NCI-H345 treated with DMSO at 0.1 percent for 48 hours (cell line): Measurements from ENCODE around the gene MORF4L2.

ENCODE experiments used
- DNase-seq: peaks from one replicate; lab custom pipeline; 2025; ENCODE audit not compliant: unreplicated experiment; lab: John Stamatoyannopoulos, UW

The MORF4L2 gene, protein sequence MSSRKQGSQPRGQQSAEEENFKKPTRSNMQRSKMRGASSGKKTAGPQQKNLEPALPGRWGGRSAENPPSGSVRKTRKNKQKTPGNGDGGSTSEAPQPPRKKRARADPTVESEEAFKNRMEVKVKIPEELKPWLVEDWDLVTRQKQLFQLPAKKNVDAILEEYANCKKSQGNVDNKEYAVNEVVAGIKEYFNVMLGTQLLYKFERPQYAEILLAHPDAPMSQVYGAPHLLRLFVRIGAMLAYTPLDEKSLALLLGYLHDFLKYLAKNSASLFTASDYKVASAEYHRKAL

DNA sequence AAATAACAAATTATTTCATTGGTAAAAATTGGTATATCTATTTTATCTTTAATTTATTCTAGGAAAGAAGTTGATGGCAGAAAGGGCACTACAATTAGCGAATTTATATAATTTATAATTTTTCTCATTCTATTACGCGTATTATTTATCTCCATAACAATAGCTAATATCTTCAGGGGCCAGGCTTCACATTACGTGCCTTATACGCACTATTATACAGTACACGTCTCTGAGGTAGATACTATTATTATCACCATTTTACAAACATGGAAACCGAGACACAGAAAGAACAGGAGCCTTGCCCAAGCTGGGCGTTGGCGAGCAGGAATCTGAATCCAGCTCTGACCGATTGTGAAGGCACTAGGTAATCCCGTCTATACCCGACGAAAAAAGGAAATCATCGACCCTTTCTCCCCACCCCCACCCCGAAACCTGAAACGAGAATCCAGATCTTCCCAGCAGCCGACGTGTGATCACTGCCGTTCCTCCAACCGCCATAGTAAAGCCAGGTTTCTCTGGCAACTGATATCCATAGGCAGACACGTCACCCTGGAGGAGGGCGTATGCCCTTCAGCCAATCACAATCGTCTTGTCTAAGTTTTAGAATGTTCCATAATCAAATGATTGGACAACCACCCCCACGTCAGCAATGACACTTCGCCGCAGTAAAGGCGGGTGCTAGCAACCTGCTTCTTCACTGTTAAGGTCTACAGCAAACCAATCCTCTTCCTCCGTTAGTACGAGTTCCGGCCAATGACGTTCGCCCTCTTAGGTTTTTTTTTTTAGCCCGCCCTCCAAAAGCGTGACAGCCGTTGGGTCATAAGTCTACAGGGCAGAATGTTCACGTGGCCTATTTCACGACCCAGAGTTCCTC is at the start of gene MORF4L2:
Gene MORF4L2, minus strand, starts transcription at position 501 of the 874 bp plus-strand sequence. CDS start 9,672 bp downstream, outside the sequence.
- peak; percentile 93 for DNase-seq

- DNase-seq: no peak
These were observed 47.7 kb upstream of the MORF4L2 start for GRCh38 chrX:103734125-103734760.

- no peak for DNase-seq
These were observed 46.5 kb upstream of the MORF4L2 start for GRCh38 chrX:103733017-103733416.

- no peak for DNase-seq
These were observed 44.4 kb upstream of the MORF4L2 start for GRCh38 chrX:103730796-103731493.

- no peak for DNase-seq
These were observed 43.8 kb upstream of the MORF4L2 start for GRCh38 chrX:103730147-103730795.

DNA sequence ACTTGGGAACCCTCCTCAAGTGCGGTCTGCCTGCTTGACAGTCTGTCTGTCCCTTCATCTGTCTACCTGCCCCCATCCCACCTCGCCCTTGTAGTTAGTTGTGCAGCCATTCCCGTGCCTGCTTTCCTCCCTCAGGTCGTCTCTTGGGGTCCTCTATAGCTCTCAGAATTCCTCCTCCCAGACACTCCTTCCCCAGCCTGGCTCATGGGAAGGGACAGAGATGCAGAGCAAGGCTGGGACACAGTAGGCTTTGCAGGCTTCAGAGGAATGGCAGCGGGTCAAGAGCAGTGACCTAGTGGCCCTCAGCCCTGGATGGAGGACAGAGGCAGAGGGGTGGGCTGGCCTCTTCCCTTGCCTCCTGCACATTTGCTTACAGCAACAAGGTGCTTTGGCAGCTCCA is 42.5 kb upstream of the MORF4L2 start:
- no peak for DNase-seq

DNA sequence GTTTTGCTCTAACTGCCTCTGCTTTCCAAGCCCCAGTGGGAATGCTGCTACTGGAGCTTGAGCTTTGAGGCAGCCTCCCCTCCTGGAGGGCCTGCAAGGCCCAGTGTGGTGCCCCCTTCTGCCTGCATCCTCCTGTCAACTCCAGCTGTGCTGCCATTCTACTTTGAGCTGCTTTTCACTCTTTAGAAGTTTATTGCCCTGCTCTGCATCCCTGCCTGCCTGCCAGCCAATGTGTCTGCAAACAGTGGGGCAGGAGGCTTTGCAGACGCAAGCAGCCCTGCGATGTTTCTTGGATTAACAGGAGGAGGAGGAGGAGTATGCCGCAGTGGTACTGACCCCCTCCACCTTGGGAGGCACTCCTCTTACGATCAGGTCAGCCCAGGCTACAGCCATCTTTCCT is 40.6 kb upstream of the MORF4L2 start:
- DNase-seq: peak; percentile 10

- peak; percentile 23 for DNase-seq
These were observed 40.0 kb upstream of the MORF4L2 start for GRCh38 chrX:103726477-103726876.

GRCh38 chrX:103722505-103722904 is 36.0 kb upstream of the MORF4L2 start:
- DNase-seq: no peak

- no peak for DNase-seq
These were observed 31.6 kb upstream of the MORF4L2 start for GRCh38 chrX:103718120-103718519.

DNA sequence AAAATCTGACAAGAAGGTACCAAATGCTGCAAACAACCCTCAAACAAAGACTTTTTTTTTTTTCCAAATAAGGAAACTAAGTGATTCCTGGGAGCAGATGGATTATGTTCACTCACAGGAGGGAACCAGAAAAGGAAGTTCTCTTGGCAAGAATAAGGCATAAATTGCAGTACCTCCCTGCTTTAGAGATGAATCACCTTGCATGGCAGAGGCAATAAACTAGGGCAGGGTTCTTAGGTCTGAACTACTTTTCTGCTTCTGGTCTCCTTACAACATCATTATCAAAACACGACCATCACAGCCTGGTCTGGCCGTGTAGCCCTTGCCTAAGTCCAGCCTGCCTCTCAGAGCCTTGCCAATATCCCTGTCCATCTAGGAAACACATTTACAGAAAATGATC is 30.5 kb upstream of the MORF4L2 start:
- DNase-seq: no peak

DNA sequence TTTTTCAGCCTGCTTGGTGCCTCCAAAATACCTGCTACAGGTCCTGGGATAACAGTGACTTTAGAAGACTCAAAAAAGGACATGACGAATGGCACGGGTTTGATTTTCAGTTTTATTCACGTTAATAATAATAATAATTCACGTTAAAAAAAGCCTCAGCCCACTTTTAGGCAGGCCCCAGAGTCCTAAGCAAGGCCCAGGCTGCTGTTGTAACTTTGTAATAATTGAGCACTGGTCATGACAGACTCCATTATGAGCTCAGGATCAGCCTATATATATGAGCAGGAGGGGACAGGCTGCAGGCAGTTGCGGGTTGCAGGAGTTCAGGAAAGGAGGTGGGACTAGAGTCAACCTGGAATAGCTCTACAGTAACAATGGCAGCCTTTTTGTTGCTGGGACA is 24.1 kb upstream of the MORF4L2 start, which contains the start of gene TMEM31:
Gene TMEM31, plus strand, starts transcription at position 301 of the 400 bp plus-strand sequence. CDS start 1,350 bp downstream, outside the sequence.
- DNase-seq: no peak

GRCh38 chrX:103704863-103705262 is 18.4 kb upstream of the MORF4L2 start:
- DNase-seq: no peak

DNA sequence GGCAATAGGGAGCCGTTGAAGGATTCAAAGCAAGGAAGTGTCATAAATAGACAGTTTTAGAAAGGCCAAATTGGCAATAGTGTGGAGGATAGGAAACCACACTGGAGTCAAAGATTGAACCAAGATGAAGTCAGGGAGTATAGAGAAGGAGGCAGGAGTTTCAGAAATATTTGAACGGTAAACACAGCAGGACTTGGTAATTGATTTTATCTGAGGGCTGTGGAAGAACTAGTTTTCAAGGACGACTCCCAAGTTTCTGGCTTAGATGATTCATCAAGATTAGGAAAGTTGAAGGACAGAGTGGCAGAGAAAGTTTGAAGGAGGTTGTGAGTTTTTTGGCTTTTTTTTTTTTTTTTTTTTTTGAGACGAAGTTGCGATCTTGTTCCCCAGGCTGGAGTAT is 12.7 kb upstream of the MORF4L2 start:
- no peak for DNase-seq

GRCh38 chrX:103697687-103698086 is 11.2 kb upstream of the MORF4L2 start:
- no peak for DNase-seq

DNA sequence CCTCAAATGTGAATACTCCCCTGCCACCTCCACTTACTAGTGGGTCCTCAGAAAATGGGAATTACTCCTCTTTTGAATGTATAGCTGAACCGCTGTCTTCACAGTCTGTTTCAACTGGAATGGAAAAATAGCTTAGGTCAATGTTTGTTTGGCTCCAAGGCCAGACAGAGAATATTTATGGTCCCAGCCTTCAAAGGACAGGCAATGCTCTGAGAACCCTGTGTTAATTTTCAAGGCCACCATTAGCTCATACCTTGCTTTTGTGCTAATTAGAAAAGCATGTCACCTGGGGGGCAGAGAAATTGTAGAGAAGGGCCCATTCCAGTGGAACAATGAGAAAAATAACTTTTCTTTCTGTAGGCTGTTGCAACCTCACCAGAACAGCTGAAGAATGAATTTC is 4.6 kb upstream of the MORF4L2 start:
- no peak for DNase-seq

DNA sequence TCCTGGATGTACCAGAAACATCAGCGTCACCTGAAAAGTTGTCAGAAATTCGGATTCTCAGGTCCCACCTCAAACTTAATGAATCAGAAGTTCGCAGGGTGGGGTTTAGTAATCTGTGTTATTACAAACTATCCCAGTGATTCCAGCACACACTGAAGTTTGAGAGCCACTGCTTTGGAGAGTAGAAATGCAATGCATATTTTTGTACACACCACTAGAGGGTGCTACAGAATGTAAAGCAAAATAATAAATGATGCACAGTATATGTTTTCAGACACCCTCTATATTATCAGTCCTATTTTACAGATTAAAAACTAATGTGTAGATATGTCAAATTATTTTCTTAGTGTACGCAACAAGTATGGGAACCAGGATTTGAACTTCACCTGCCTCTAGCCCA is 2.4 kb upstream of the MORF4L2 start:
- DNase-seq: peak; percentile 32

DNA sequence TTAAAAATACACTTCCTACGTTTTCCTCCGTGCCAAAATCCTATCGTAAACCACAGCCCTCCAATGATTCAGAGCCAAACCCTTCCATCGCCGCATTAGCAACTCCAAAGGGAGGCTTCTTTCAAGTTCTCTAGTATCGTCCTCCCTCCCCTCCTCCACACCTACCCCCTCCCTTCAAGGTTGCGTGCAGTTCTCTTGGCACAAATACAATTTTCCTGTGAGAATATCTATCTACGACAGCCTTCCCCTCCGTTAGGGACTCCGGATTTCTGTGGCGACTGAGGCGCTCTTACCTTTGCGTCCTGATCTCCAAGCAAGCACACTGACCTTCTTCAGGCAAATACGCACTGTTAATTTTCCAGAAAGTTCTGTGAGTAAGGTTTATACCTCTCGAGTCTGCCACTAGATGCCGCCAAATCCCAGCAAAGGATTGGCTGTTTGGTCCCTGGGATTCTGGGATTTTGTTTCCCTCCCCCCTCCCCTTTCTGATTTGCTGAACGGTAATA is 1.2 kb upstream of the MORF4L2 start:
- DNase-seq: peak; percentile 69

DNA sequence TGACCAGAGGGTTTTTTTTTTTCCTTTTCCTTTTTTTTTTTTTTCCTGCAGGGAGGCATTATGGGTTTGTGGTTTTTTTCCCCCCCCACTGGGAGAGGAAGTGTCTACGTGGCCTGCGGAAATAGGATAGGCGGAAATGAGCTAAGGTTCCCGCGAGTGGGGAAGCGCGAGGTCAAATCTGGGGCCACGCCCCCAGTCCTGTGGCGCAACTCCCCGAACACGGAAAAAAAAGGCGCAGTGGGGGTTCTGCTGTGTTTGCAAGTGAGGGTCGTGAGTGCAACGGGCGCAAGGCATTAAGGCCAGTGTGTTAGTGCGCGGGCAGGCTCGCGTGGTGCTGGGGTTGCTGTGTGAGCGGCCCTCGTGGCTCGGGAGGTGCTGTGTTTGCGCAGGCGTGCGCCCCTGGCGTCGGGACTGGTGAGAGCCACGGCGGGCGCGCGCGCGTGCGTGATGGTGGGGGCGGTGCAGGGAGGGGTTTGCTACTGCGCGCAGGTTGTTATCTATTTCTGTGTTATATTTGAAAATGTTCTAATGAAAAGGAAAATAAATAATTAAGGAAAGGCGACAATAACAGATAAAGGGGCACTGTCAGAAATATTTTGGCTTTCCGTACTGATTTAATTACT is 685 bp upstream of the MORF4L2 start:
- DNase-seq: peak; percentile 85

GRCh38 chrX:103685396-103685795 is 1.1 kb downstream of the MORF4L2 start:
- DNase-seq: no peak
